Measurements from ENCODE around the gene CEP41. TPM values are rescaled to one million over a fixed set of nuclear protein-coding genes. Genes with fewer than 3 reads are reported as not detected.

Gene CEP41
- polyA plus RNA-seq, 3 donors: 2.9 to 8.5 (median 7.2) TPM

- DNase-seq: no peak
- WGBS (ENCODE audit: insufficient coverage): 63% methylated on average over 2 of the region's 2 CpGs
- Mint-ChIP-seq H3K4me3 (no peak overlapping the region), H3K27ac (no peak overlapping the region), H3K27me3 (ENCODE audit: low read depth in 3 of 3) (peaks cover 0 to 2% (median 0%) of the 10 kb centered on the region in 3 donors), H3K4me1 (peaks cover 15% of the 10 kb centered on the region), H3K9me3 (no peaks in the 10 kb centered on the region), H3K36me3 (peaks cover 6 to 8% of the 10 kb centered on the region in 2 donors)
- no peak for TF ChIP-seq CTCF (IDR thresholded peaks at IDR 0.05)
- Histone ChIP-seq H3K4me1 (ENCODE audit: control insufficient read depth in 1 of 2, insufficient read depth in 2 of 2, low read length in 2 of 2) (no peaks in the 10 kb centered on the region), H2AFZ (ENCODE audit: insufficient read depth, low read depth, low read length, poor library complexity, severe bottlenecking) (no peak overlapping the region), H3K79me2 (ENCODE audit: insufficient read depth, low read length) (no peaks in the 10 kb centered on the region), H4K20me1 (ENCODE audit: insufficient read depth, low read length) (no peaks in the 10 kb centered on the region), H3K4me3 (replicated peaks in 1 of 3; ENCODE audit: low read depth in 2 of 3, low read length in 3 of 3) (no peak overlapping the region), H3K36me3 (replicated peaks in 1 of 2; ENCODE audit: control insufficient read depth in 1 of 2, insufficient read depth in 2 of 2, low read length in 2 of 2) (no peaks in the 10 kb centered on the region), H3K4me2 (replicated peaks; ENCODE audit: extremely low read depth, low read length, poor library complexity, severe bottlenecking) (no peak overlapping the region), H3K9ac (ENCODE audit: insufficient read depth, low read length, poor library complexity, severe bottlenecking) (no peak overlapping the region), H3K27me3 (ENCODE audit: control insufficient read depth in 2 of 2, insufficient read depth in 2 of 2, low read length in 2 of 2) (no peaks in the 10 kb centered on the region), H3K27ac (ENCODE audit: low read depth in 1 of 2, low read length in 2 of 2) (no peak overlapping the region), H3K9me3 (replicated peaks in 1 of 2; ENCODE audit: control insufficient read depth in 1 of 2, insufficient read depth in 1 of 2, low read length in 2 of 2) (no peaks in the 10 kb centered on the region)
- intact Hi-C loops (cut with micrococcal nuclease): no loop called here
Observed at GRCh38 chr7:130421684-130422083, 19.1 kb downstream of the CEP41 start.

- no peak overlapping the region for H2AFZ ChIP-seq (ENCODE audit: insufficient read depth, low read depth, low read length, poor library complexity, severe bottlenecking)
- H3K9ac ChIP-seq (ENCODE audit: insufficient read depth, low read length, poor library complexity, severe bottlenecking): no peak overlapping the region
- H3K27ac ChIP-seq (ENCODE audit: low read depth in 1 of 2, low read length in 2 of 2): no peak overlapping the region
- no peaks in the 10 kb centered on the region for H3K4me1 ChIP-seq (ENCODE audit: control insufficient read depth in 1 of 2, insufficient read depth in 2 of 2, low read length in 2 of 2)
- no peak overlapping the region for H3K4me2 ChIP-seq (replicated peaks; ENCODE audit: extremely low read depth, low read length, poor library complexity, severe bottlenecking)
- H3K4me3 ChIP-seq (replicated peaks in 1 of 3; ENCODE audit: low read depth in 2 of 3, low read length in 3 of 3): no peak overlapping the region
- intact Hi-C loops (cut with micrococcal nuclease): no loop called here
- H3K27me3 ChIP-seq (ENCODE audit: control insufficient read depth in 2 of 2, insufficient read depth in 2 of 2, low read length in 2 of 2): no peaks in the 10 kb centered on the region
- TF ChIP-seq CTCF (IDR thresholded peaks at IDR 0.05): no peak
- H3K4me1 Mint-ChIP-seq: peaks cover 12% of the 10 kb centered on the region
- WGBS (ENCODE audit: insufficient coverage): no CpG with 5 or more reads among the region's 4 CpGs
- no peaks in the 10 kb centered on the region for H3K9me3 Mint-ChIP-seq
- no peaks in the 10 kb centered on the region for H4K20me1 ChIP-seq (ENCODE audit: insufficient read depth, low read length)
- H3K36me3 Mint-ChIP-seq: peaks cover 6 to 8% of the 10 kb centered on the region in 2 donors
- H3K9me3 ChIP-seq (replicated peaks in 1 of 2; ENCODE audit: control insufficient read depth in 1 of 2, insufficient read depth in 1 of 2, low read length in 2 of 2): no peaks in the 10 kb centered on the region
- no peak for DNase-seq
- no peaks in the 10 kb centered on the region for H3K27me3 Mint-ChIP-seq (ENCODE audit: low read depth in 3 of 3)
- H3K4me3 Mint-ChIP-seq: no peak overlapping the region
- H3K36me3 ChIP-seq (replicated peaks in 1 of 2; ENCODE audit: control insufficient read depth in 1 of 2, insufficient read depth in 2 of 2, low read length in 2 of 2): no peaks in the 10 kb centered on the region
- H3K79me2 ChIP-seq (ENCODE audit: insufficient read depth, low read length): no peaks in the 10 kb centered on the region
- no peak overlapping the region for H3K27ac Mint-ChIP-seq
Observed at GRCh38 chr7:130420943-130421578, 19.8 kb downstream of the CEP41 start.

Data from CD14-positive monocyte (primary cell).